Hematopoietic multipotent progenitor cell treated with erythropoietin and hydrocortisone succinate and interleukin-3 and kit ligand, for 17 days (in vitro differentiated cells): Measurements from ENCODE around the gene MRPL55.
"Not testable (repeated sequence)": the region's sequence is repeated elsewhere in the genome, so short reads cannot be mapped to it uniquely, and the experiment has no call there.

ENCODE experiments used
- DNase-seq: peaks from one replicate; pipeline ENCODE4 v3.0.0-alpha.2; 2015; ENCODE audit warnings: low spot score

The MRPL55 gene

GRCh38 chr1:228120857-228121489 is 11.9 kb upstream of the MRPL55 start:
- DNase-seq, result no peak

DNA sequence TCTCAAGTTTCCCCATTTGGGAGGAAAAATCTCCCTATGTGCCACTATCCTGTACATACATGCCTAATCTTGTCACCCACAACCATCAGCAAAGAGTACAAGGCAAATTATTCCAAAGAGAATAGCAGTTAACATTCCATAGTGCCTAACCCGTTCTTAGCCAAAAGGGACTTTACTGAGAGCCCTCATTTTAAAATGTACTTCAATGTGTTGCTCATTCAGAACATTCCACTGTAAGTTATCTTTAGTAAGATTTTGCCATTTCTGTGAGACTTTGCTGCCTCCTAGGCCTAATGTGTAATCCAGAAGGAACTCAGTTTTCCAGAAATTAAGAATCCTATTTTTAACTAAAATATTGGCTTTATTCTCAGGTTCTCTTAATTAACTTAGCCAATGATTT is 11.3 kb upstream of the MRPL55 start:
- DNase-seq, result no peak

DNA sequence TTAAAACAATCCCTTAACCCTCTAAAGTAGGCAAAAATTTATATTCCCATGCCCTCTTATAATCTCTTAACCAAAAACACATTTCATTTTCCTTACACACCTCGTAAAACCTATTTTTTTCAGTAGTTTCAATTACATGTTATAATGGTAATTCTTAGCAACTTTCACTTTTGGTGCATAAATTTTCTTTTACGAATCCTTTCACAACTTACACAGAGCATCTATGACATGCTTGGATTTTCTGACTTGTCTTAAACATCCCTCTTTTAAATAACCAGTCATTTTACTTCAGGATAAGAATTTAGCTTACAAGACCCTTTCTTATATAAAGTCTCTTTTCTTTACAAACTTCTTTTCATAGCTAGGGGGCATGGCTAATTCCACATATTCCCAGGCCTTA is 8.9 kb upstream of the MRPL55 start:
- no peak for DNase-seq

DNA sequence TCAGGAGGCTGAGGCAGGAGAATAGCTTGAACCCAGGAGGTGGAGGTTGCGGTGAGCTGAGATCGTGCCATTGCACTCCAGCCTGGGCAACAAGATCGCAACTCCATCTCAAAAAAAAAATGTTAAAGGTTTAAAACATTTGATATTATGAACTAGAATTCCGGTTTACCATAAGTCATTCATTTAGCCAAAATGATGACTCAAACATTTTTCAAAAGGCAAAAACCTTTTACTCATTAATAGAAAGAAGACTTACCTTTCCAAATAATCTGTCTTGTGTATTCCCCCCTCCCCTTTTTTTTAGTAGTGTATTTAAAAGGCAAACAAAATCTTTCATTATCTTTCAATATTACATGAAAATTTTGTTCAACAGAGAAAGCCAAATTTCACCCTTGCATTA is 8.2 kb upstream of the MRPL55 start:
- no peak for DNase-seq

GRCh38 chr1:228114827-228115226 is 5.7 kb upstream of the MRPL55 start:
- no peak for DNase-seq

DNA sequence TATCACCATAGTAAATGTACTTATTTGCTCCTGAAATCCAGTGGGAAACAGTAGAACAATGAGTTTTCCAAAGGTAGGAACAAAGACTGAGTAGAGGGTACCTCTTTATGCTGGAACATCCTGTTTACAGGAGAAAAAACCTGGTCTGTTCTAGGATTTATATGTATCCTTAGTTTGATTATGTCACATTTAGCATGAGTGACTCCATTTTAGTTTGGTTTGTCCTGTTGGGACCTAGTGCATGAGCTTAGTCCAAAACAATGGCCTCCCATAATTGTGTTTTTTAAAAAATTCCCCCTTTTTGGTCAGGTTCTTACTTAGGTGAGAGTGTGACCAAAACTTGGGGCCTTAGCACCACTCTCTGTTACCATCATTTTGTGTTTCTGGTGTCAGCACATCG is 3.5 kb upstream of the MRPL55 start:
- no peak for DNase-seq

GRCh38 chr1:228112167-228112566 is 3.1 kb upstream of the MRPL55 start:
- no peak for DNase-seq

DNA sequence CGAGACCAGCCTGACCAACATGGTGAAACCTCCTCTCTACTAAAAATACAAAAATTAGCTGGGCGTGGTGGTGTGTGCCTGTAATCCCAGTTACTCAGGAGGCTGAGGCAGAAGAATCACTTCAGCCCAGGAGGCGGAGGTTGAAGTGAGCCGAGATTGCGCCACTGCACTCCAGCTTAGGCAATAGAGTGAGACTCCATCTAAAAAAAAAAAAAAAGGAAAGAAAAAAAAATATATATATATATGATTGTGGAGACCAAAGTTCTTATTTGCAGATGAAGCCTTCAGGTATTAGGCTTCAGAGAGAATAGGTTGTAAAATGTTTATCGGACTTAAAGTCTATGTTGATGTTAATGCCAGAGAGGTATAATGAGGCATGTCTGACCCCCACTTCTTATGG is 2.2 kb upstream of the MRPL55 start:
- not testable (repeated sequence) for DNase-seq

DNA sequence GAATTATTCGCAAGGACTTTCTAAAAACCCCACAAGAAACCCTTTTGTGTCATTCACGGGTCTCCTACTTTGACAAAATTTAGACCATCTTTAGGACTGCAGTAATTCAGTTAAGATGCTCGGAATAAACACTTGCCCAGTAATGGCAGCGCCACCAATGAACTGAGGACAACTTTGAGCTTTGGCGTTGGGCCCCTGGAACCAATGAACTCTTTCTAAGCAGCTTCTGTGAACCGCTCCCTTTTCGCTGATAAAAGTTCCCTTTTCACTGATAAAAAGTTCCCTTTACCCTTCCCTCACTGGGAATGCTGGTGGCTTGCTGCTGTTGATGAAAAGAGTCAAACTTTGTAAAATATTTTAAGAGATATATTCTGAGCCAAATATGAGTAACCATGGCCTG is 1.5 kb upstream of the MRPL55 start:
- DNase-seq, result no peak

DNA sequence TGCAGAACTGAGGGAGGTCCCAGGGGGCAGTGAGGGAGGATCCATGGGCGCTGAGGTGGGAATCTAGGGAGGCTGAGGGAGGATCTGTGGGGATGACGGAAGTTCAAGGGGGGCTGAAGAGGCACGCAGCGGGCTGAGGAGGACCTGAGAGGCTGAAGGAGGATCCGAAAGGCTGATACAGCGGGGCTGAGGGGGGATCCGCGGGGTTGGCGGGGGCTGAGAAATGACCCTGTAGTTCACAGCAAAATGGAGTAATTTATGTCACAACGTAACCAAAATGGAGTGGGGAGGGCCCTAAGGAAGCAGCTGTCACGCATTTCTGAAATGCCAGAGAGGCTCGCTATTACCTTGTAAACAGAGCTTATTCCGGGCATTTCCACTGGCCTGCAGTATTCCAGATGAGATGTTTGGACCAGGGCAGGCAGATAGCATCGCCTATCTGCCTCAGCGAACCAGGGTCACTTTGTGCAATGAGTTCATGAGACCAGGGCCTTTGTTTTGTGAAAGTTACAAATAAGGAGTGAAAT is 926 bp upstream of the MRPL55 start:
- DNase-seq, result no peak

DNA sequence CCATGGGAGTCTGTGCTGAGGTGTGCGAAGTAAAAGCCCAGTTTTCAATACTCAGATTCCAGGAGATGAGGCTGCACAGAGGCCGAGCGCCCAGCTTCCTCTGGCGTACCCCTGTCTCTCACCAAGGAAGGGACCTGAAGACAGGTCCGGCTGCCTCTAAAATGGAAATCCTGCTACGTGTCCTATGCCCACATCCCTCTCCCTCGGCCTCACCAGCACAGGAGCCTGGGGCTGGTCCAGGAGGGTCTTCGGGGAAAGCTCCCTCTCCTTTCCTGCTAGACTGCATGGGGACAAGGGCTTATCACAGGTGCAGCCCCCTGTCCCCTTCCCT is 392 bp downstream of the MRPL55 start:
- DNase-seq, result no peak

DNA sequence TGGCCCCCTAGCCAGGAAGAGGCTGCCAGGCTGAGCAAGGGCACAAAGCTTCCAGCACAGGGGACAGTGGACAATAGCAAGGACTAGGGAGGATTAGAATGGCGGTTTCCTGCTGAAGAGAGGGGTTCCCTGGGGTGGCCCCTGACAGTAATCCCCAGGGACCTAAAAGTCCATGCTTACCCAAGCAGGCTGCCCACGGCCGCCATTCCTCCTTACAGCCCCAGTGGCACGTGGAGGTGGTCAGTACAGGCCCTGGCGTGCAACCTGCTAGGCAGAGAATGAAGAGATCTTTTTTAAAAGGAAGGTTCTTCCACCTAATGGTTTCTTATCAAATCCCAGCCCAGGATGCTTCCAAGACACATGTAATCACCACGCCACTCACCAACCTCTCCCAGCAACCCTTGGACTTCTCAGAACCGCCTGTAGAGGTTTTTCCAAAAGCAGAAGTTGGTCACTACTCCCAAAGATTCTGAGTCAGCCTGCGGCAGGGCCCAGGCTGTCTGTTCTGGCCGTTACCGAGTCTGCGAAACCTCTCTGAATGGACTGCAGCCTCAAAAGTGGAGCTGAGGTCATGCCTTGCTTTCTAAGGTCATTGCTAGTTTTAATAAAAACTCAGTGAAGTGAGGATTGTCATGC is 926 bp downstream of the MRPL55 start:
- DNase-seq, result no peak

GRCh38 chr1:228107636-228108035 is 1.5 kb downstream of the MRPL55 start:
- DNase-seq, result no peak

DNA sequence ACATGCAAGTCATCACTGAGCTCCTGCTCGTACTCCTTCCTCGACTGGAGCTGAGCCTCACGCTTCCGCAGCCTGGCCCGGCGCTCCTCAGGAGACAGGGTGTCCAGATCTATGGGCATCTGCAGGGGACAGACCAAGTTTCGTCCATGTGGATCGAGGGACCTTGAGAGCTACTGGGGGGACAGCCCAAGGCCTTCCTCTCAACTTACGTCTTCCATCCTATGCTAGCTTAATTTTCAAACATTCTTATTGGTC is 2.4 kb downstream of the MRPL55 start:
- no peak for DNase-seq

GRCh38 chr1:228105996-228106799 is 2.9 kb downstream of the MRPL55 start:
- DNase-seq, result no peak

DNA sequence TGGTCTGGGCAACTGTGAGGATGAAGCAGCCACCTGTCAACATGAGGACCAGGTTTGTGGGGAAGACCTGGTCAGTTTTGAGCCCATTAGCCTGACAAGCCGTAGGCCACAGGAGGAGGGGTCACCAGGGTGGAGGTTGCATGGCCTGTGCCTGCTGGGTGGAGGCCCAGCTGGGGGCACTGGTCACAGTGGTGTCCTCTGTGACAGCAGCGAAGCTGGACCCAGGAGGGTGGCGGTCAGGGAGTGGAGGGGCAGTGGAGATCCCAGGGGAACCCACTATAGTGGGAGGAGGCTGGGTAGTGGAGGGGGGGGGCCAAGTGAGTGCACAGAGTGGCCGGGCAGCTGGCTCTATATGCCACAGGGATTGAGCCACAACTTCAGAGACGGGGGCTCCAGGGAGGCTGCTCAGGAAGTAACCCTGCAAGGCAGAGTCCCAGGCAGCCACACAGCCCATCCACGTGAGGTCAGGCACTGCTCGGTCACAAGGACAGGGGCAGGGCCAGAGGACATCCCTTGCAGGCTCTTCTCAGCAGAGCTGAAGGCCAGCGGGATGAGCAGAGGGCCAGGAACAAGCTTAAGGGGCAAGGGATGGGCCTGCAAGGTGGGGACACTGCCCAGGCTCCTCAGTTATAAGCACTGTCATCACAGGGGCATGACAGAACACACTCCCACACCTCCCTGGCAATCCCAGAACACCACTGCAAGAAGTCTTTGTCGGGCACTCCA is 3.7 kb downstream of the MRPL55 start:
- no peak for DNase-seq

- DNase-seq, result no peak
These were observed 4.4 kb downstream of the MRPL55 start for GRCh38 chr1:228104526-228105269.

DNA sequence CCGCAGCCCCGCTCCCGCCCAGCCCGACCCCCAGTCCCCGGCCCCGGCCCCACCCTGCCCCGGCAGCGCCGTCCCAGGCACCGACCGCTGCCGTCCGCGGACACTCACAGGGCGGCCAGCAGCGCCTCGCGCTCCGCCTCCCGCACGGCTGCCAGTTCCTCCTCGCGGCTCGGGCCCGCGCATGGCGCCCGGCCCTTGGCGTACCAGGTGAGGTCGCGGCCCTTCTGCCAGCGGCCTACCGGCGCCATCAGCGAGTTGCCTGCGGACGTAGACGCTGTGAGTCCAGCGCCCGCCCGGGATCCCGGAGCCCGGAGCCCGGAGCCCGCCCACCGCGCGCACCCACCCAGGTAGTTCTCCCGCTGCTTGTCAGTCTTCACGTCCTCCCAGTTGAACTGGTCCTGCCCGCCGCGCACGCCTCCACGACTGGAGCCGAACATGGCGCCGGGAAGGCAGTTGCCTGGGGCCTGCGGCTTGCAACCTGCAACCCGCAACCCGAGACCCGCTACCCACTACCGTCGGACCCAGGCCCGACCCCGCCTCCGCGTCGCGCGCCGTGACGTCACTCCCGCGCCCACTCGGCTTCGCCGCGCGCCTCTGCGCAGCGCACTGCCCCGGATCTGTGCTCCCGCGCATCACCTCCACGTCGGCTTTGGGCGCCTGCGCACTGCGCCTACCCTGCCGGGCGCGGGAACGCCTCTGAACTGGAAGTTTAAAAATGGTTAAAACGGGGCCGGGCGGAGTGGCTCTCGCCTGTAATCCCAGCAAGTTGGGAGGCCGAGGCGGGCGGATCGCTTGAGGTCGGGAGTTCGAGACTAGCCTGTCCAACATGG is 6.1 kb downstream of the MRPL55 start, which contains the start of gene C1orf35:
C1orf35 (minus strand) TSS at position 535 of the 830 bp plus-strand sequence; CDS start at position 437, 98 bp downstream.
- DNase-seq, result peak; percentile 75

GRCh38 chr1:228101994-228102790 is 6.9 kb downstream of the MRPL55 start:
- peak; percentile 55 for DNase-seq

DNA sequence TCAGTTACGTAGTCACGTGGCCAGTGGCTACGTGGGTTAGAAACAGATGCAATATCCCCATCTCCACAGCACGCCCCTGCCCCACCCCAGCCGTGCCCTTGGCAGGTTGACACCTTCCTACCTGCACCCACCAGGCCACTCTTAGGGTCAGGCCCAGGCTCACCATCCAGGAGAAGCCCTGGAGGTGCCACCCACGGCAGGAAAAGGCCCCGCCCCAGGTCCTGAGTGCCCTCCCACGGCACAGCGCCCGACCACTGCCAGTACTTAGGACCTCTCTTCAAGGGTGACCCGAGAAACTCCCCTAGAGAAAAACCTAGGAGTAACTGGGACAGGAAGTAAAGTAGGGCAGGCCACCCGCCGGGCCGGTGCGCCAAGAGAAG is 7.5 kb downstream of the MRPL55 start:
- no peak for DNase-seq
